Activated T-helper 17 cell treated with anti-CD3 and anti-CD28 coated beads, Interleukin-2, amount 50 U/mL, for 72 hours (primary cell): ENCODE data around the gene SLC7A8. TPM values are rescaled to one million over a fixed set of nuclear protein-coding genes. Genes with fewer than 3 reads are reported as not detected.
A peak's percentile ranks its signal among the peaks of the same experiment; 100 is the strongest.
"Not testable (repeated sequence)": the region's sequence is repeated elsewhere in the genome, so short reads cannot be mapped to it uniquely, and the experiment has no call there.

Experiments used
- ATAC-seq: fragments of 150-1000 bp; cut with Tn5 transposase; replicated peaks from 2 replicates; pipeline ENCODE4 v1.10.0; 2021; ENCODE audit warnings: mild to moderate bottlenecking, moderate library complexity
- H3K27ac Mint-ChIP-seq: one replicate; pipeline ENCODE4 v1.8.0; 2022; ENCODE audit warnings: mixed read lengths
- H3K27me3 Mint-ChIP-seq: one replicate; pipeline ENCODE4 v1.8.0; 2022; ENCODE audit warnings: mixed read lengths
- H3K36me3 Mint-ChIP-seq: one replicate; pipeline ENCODE4 v1.8.0; 2022; ENCODE audit warnings: low read depth, mild to moderate bottlenecking, mixed read lengths
- H3K4me1 Mint-ChIP-seq: one replicate; pipeline ENCODE4 v1.8.0; 2022; ENCODE audit warnings: mixed read lengths
- H3K4me3 Mint-ChIP-seq: one replicate; pipeline ENCODE4 v1.8.0; 2022; ENCODE audit warnings: mild to moderate bottlenecking, mixed read lengths
- H3K9me3 Mint-ChIP-seq: one replicate; pipeline ENCODE4 v1.8.0; 2022; ENCODE audit warnings: mixed read lengths
- total RNA-seq, 2 donors: library from RNA; stranded (reverse); gene quantifications; one replicate each; pipeline ENCODE4 v1.2.3, GENCODE V29; 2022

Gene SLC7A8
- total RNA-seq, 2 donors from 2014 or later, result 0.61 to 0.69 TPM

GRCh38 chr14:23112359-23113178 is 70.9 kb downstream of the SLC7A8 start:
- no peak overlapping the region for H3K27ac Mint-ChIP-seq
- no peaks in the 10 kb centered on the region for H3K36me3 Mint-ChIP-seq
- H3K9me3 Mint-ChIP-seq, result no peaks in the 10 kb centered on the region
- peaks cover 5% of the 10 kb centered on the region for H3K4me1 Mint-ChIP-seq
- peaks cover 6% of the 10 kb centered on the region for H3K27me3 Mint-ChIP-seq
- H3K4me3 Mint-ChIP-seq, result no peak overlapping the region
- no peak for ATAC-seq

- H3K4me3 Mint-ChIP-seq, result no peak overlapping the region
- no peaks in the 10 kb centered on the region for H3K9me3 Mint-ChIP-seq
- no peak for ATAC-seq
- no peaks in the 10 kb centered on the region for H3K36me3 Mint-ChIP-seq
- no peak overlapping the region for H3K27ac Mint-ChIP-seq
- H3K27me3 Mint-ChIP-seq, result peaks cover 6% of the 10 kb centered on the region
- H3K4me1 Mint-ChIP-seq, result peaks cover 5% of the 10 kb centered on the region
Measured at GRCh38 chr14:23110579-23111365, 72.7 kb downstream of the SLC7A8 start.

- Mint-ChIP-seq H3K4me3 (no peak overlapping the region), H3K4me1 (peaks cover under 1% of the 10 kb centered on the region), H3K27ac (no peak overlapping the region), H3K36me3 (no peaks in the 10 kb centered on the region), H3K27me3 (peaks cover 3% of the 10 kb centered on the region), H3K9me3 (no peaks in the 10 kb centered on the region)
- no peak for ATAC-seq
Measured at GRCh38 chr14:23109769-23110168, 73.7 kb downstream of the SLC7A8 start.

GRCh38 chr14:23108169-23108568 is 75.3 kb downstream of the SLC7A8 start:
- ATAC-seq, H3K36me3 Mint-ChIP-seq, H3K9me3 Mint-ChIP-seq, H3K4me3 Mint-ChIP-seq, H3K27ac Mint-ChIP-seq, H3K27me3 Mint-ChIP-seq, H3K4me1 Mint-ChIP-seq: not testable (repeated sequence)

GRCh38 chr14:23107620-23108019 is 75.8 kb downstream of the SLC7A8 start:
- not testable (repeated sequence) for H3K9me3 Mint-ChIP-seq, H3K4me1 Mint-ChIP-seq, H3K4me3 Mint-ChIP-seq, H3K36me3 Mint-ChIP-seq, ATAC-seq, H3K27ac Mint-ChIP-seq, H3K27me3 Mint-ChIP-seq

- no peak overlapping the region for H3K4me3 Mint-ChIP-seq
- peak overlapping the region; percentile 0 for H3K27ac Mint-ChIP-seq
- no peaks in the 10 kb centered on the region for H3K9me3 Mint-ChIP-seq
- H3K27me3 Mint-ChIP-seq, result no peaks in the 10 kb centered on the region
- ATAC-seq, result no peak
- H3K36me3 Mint-ChIP-seq, result no peaks in the 10 kb centered on the region
- no peaks in the 10 kb centered on the region for H3K4me1 Mint-ChIP-seq
Measured at GRCh38 chr14:23106747-23107045, 76.8 kb downstream of the SLC7A8 start.

- H3K4me1 Mint-ChIP-seq, result no peaks in the 10 kb centered on the region
- H3K4me3 Mint-ChIP-seq, result no peak overlapping the region
- H3K27ac Mint-ChIP-seq, result no peak overlapping the region
- H3K27me3 Mint-ChIP-seq, result no peaks in the 10 kb centered on the region
- no peak for ATAC-seq
- no peaks in the 10 kb centered on the region for H3K9me3 Mint-ChIP-seq
- H3K36me3 Mint-ChIP-seq, result no peaks in the 10 kb centered on the region
Measured at GRCh38 chr14:23105348-23105824, 78.1 kb downstream of the SLC7A8 start.

- H3K4me3 Mint-ChIP-seq, result no peak within 1 kb of the TSS
- no peaks in the 10 kb centered on the region for H3K27me3 Mint-ChIP-seq
- H3K36me3 Mint-ChIP-seq, result no peaks in the 10 kb centered on the region
- H3K4me1 Mint-ChIP-seq, result no peaks in the 10 kb centered on the region
- no peak within 1 kb of the TSS for H3K27ac Mint-ChIP-seq
- H3K9me3 Mint-ChIP-seq, result no peaks in the 10 kb centered on the region
- ATAC-seq, result no peak
Measured at GRCh38 chr14:23104591-23105347, 78.7 kb downstream of the SLC7A8 start, which contains the start of gene CIROP. Gene CIROP, minus strand, starts transcription at chr14:23104989. Its CDS starts 69 bp downstream, at chr14:23104920.

- Mint-ChIP-seq H3K27ac (no peak overlapping the region), H3K4me1 (no peaks in the 10 kb centered on the region), H3K4me3 (no peak overlapping the region), H3K36me3 (peaks cover 4% of the 10 kb centered on the region), H3K27me3 (no peaks in the 10 kb centered on the region), H3K9me3 (no peaks in the 10 kb centered on the region)
- ATAC-seq, result no peak
Measured at GRCh38 chr14:23104070-23104590, 79.3 kb downstream of the SLC7A8 start.

- no peaks in the 10 kb centered on the region for H3K27me3 Mint-ChIP-seq
- no peaks in the 10 kb centered on the region for H3K9me3 Mint-ChIP-seq
- no peaks in the 10 kb centered on the region for H3K4me1 Mint-ChIP-seq
- peaks cover 9% of the 10 kb centered on the region for H3K36me3 Mint-ChIP-seq
- H3K27ac Mint-ChIP-seq, result no peak overlapping the region
- H3K4me3 Mint-ChIP-seq, result no peak overlapping the region
- no peak for ATAC-seq
Measured at GRCh38 chr14:23103581-23103980, 79.9 kb downstream of the SLC7A8 start.

GRCh38 chr14:23102801-23103200 is 80.7 kb downstream of the SLC7A8 start:
- no peak for ATAC-seq
- H3K36me3 Mint-ChIP-seq, result peaks cover 17% of the 10 kb centered on the region
- H3K27me3 Mint-ChIP-seq, result no peaks in the 10 kb centered on the region
- H3K4me3 Mint-ChIP-seq, result no peak overlapping the region
- no peaks in the 10 kb centered on the region for H3K9me3 Mint-ChIP-seq
- peaks cover under 1% of the 10 kb centered on the region for H3K4me1 Mint-ChIP-seq
- no peak overlapping the region for H3K27ac Mint-ChIP-seq

GRCh38 chr14:23101986-23102625 is 81.4 kb downstream of the SLC7A8 start:
- no peak overlapping the region for H3K27ac Mint-ChIP-seq
- no peak overlapping the region for H3K4me3 Mint-ChIP-seq
- H3K27me3 Mint-ChIP-seq, result no peaks in the 10 kb centered on the region
- peaks cover 24% of the 10 kb centered on the region for H3K36me3 Mint-ChIP-seq
- no peaks in the 10 kb centered on the region for H3K9me3 Mint-ChIP-seq
- no peak for ATAC-seq
- H3K4me1 Mint-ChIP-seq, result peaks cover 8% of the 10 kb centered on the region

GRCh38 chr14:23101213-23101970 is 82.1 kb downstream of the SLC7A8 start:
- no peaks in the 10 kb centered on the region for H3K9me3 Mint-ChIP-seq
- H3K27ac Mint-ChIP-seq, result no peak overlapping the region
- H3K27me3 Mint-ChIP-seq, result no peaks in the 10 kb centered on the region
- H3K4me3 Mint-ChIP-seq, result no peak overlapping the region
- no peak for ATAC-seq
- H3K4me1 Mint-ChIP-seq, result peaks cover 10% of the 10 kb centered on the region
- peaks cover 31% of the 10 kb centered on the region for H3K36me3 Mint-ChIP-seq
